Omental fat pad (tissue), 4 donors: Measurements from ENCODE around the gene SDC3. TPM values are rescaled to one million over a fixed set of nuclear protein-coding genes. Genes with fewer than 3 reads are reported as not detected.
A peak's percentile ranks its signal among the peaks of the same experiment; 100 is the strongest.

ENCODE experiments used
- ATAC-seq: fragments of 150-250 bp; one replicate; pipeline ENCODE4 v1.9.1; 2016; ENCODE audit warnings: mild to moderate bottlenecking, moderate library complexity; ENCODE audit not compliant: low FRiP score
- DNase-seq: peaks from one replicate; pipeline ENCODE4 v3.0.0-alpha.2; 2019; ENCODE audit warnings: low spot score
- total RNA-seq, 4 donors: library from RNA; depleted of rRNA; stranded (reverse); fragments of >200 nt; gene quantifications; one replicate each; pipeline ENCODE4 v1.1.0, GENCODE V29; 2016
- TF ChIP-seq, protein P1 (sequence below), 3 donors: fragments of 450-650 bp; IDR thresholded peaks; one replicate each; pipeline ENCODE4 v1.5.1; 2016 to 2017; ENCODE audit warnings: antibody characterized with exemption in 3 of 3, mild to moderate bottlenecking in 3 of 3, moderate library complexity in 2 of 3

The SDC3 gene
- total RNA-seq, 4 donors from 2014 or later = 27.3 to 38.1 (median 30.8) TPM

DNA sequence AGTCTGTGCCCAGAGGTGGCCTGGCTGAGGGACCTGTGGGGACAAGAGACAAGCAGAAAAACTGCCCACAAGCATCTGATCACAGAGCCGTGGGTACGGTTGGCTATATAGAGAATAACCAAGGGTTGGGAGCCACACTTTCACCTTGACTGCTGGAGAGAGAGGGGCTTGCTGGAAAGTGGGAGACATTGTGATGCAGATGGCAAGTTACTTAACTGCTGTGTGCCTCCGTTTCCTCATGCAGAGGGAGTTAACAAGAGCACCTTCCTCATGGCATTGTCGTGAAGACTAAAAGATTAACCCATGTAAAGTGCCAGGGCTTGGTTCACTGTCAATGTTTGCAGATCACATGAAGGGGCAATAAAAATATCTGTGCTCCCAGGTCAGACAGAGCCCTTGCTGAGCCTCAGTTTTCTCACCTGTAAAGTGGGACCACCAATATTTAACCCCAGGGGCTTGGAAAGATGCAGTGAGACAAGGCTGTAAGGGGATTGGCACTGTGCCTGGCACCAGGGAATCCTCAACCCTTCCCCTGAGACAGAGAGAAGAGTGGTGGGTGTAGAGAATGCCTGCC, 52.8 kb downstream of the SDC3 start:
- TF ChIP-seq, protein P1, sequence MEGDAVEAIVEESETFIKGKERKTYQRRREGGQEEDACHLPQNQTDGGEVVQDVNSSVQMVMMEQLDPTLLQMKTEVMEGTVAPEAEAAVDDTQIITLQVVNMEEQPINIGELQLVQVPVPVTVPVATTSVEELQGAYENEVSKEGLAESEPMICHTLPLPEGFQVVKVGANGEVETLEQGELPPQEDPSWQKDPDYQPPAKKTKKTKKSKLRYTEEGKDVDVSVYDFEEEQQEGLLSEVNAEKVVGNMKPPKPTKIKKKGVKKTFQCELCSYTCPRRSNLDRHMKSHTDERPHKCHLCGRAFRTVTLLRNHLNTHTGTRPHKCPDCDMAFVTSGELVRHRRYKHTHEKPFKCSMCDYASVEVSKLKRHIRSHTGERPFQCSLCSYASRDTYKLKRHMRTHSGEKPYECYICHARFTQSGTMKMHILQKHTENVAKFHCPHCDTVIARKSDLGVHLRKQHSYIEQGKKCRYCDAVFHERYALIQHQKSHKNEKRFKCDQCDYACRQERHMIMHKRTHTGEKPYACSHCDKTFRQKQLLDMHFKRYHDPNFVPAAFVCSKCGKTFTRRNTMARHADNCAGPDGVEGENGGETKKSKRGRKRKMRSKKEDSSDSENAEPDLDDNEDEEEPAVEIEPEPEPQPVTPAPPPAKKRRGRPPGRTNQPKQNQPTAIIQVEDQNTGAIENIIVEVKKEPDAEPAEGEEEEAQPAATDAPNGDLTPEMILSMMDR (IDR thresholded peaks at IDR 0.05) = no peak
- DNase-seq = no peak
- no peak for ATAC-seq

DNA sequence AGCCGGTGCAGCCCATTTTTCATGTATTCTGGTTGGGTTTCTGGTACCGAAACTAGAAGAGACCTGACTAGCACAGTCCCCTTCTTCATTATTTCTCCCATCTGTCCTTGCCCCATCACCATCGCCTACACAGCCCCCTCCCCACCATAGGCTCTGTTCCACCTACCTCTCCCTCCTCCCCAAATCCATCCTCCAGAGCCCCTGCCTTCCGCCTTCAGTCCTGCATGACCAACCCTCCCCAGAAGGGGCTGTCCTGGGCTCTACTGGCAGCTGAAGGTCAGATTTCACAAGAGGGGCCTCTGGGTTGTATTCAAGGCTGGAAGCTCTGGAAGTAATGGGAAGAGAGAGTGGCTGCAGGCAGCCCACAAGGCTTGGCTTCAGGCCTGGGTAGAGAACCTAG, 55.2 kb downstream of the SDC3 start:
- TF ChIP-seq, protein P1 (IDR thresholded peaks at IDR 0.05) = no peak

DNA sequence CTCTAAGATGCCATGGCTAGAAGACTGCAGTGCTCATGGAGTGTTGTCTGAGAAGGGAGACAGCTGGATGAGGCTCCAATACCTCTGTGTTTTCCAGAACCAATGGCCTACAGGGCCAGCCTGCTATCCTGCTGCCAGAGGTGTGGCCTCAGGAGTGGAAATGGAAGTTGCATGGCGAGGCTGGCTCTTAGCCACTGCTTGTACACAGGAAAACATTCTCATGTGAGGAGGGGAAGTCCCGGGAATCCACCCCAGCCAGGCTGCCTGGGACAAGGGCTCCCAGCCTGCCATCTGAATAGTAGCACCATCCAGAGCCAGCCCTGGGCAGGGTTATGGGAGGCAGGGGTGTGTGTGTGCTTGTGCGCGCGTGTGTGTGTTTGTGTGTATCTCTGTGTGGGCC, 56.5 kb downstream of the SDC3 start:
- peak; percentile 57 for ATAC-seq
- no peak for DNase-seq
- TF ChIP-seq, protein P1 (IDR thresholded peaks at IDR 0.05) = no peak

More for the DNA sequence above, 55.2 kb downstream of the SDC3 start:
- no peak for ATAC-seq
- DNase-seq = no peak

DNA sequence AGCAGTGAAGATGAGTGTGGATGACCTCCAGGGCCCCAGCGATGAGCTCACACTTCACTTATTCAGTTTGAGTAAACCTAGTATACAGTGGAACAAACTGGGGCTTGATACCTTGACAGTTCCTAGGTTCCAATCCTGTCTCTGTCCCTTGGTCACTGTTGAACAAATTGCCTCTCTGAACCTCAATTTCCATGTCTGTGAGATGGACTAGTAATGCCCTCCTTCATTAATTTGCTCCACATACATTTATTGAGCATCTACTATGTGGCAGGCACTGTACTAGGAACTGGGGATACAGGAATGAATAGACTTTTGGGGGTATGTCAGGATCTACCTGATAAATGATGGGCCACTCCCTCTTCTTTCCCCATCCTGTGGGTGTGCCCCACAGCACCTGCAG, 57.3 kb downstream of the SDC3 start:
- TF ChIP-seq, protein P1 (IDR thresholded peaks at IDR 0.05) = no peak
- ATAC-seq (no peak), DNase-seq (no peak)

DNA sequence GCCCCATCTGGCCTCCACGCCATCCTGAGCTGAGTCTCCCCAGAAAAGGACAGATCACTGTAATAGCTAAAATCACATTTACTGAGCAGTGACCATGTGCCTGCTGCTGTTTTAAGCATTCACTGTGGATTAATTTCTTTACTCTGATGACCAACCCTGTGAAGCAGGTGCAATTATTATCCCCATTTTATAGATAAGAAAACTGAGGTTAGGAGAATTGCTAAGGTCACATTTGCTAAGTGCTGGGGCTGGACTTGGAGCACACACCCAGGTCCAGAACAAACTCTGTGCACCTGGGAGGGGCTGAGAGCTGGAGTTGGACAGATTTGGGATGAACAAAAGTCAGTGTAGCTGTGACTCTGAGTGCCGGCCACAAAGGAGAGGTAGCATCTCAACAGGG, 58.0 kb downstream of the SDC3 start:
- ATAC-seq = no peak
- TF ChIP-seq, protein P1 (IDR thresholded peaks at IDR 0.05) = no peak
- no peak for DNase-seq

DNA sequence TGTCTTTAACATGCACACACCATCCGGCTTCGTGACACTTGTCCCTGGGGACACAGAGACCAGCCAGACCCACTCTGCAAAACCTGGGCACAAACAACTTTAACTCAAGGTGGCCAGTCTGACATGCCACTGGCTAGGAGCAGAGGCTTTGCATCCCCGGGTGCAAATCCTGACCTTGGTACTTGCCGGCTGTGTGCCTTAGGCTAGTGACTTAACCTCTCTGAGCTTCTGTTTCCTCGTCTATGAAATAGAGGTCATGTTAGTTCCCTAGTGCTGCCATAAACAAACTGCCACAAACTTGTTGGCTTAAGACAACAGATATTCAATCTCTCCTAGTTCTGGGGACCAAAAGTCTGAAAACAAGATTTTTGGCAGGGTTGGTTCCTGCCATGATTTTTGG, 60.4 kb downstream of the SDC3 start:
- no peak for ATAC-seq
- TF ChIP-seq, protein P1 (IDR thresholded peaks at IDR 0.05) = no peak
- no peak for DNase-seq

DNA sequence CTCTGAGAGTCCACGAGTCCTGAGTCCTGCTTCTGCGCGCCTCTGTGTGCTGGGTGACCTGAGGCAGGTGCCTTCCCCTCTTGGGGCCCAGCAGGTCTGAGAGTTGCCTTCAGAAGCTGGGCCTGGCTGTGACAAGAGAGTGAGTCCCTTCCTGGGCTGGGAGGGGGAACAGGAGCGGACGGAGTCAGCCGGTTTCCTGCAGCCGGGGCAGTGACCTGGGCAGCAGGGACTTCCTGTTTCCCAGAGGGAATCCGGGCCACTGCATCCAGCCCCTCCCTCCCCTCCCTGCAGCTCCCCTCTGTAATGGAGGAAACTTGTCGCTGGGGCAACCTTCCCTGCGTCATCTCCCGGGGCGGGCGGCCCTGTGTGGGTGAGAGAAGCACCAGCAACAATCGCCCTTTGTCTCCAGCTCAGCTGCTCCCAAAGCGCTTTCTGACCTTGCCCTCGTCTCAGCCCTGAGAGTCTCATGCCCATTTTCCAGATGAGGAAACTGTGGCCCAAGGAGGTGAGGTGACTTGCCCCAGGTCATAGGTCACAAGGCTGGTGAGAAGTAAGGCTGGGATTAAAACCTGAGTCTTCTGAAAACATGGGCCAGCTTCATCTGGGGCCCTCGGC, 61.1 kb downstream of the SDC3 start:
- DNase-seq = no peak
- TF ChIP-seq, protein P1 (IDR thresholded peaks at IDR 0.05) = no peak
- ATAC-seq = peak; percentile 43
